ENCODE data around the gene TMEM121B.
"Not testable (repeated sequence)": the region's sequence is repeated elsewhere in the genome, so short reads cannot be mapped to it uniquely, and the experiment has no call there.

Gene TMEM121B

GRCh38 chr22:17152340-17152739 is 31.2 kb upstream of the TMEM121B start:
- H3K4me1 ChIP-seq (ENCODE audit: control insufficient read depth, insufficient read depth, low read length) = no peaks in the 10 kb centered on the region
- H3K9ac ChIP-seq (ENCODE audit: low read depth, low read length) = no peak overlapping the region
- no peaks in the 10 kb centered on the region for H3K27me3 ChIP-seq (ENCODE audit: control insufficient read depth, insufficient read depth, low read length)
- no peaks in the 10 kb centered on the region for H3K9me3 ChIP-seq (ENCODE audit: control insufficient read depth, insufficient read depth, low read length)
- no peaks in the 10 kb centered on the region for H3K36me3 ChIP-seq (ENCODE audit: control insufficient read depth, insufficient read depth, low read length)
- no peak overlapping the region for H3K4me3 ChIP-seq (ENCODE audit: low read depth, low read length)

- Histone ChIP-seq H3K9me3 (ENCODE audit: control insufficient read depth, insufficient read depth, low read length) (no peaks in the 10 kb centered on the region), H3K9ac (ENCODE audit: low read depth, low read length) (no peak overlapping the region), H3K36me3 (ENCODE audit: control insufficient read depth, insufficient read depth, low read length) (peaks cover 6% of the 10 kb centered on the region), H3K4me1 (ENCODE audit: control insufficient read depth, insufficient read depth, low read length) (no peaks in the 10 kb centered on the region), H3K27me3 (ENCODE audit: control insufficient read depth, insufficient read depth, low read length) (no peaks in the 10 kb centered on the region), H3K4me3 (ENCODE audit: low read depth, low read length) (no peak overlapping the region)
These were observed 28.1 kb upstream of the TMEM121B start for GRCh38 chr22:17149076-17149815.

- not testable (repeated sequence) for H3K4me3 ChIP-seq (ENCODE audit: low read depth, low read length); H3K27me3 ChIP-seq (ENCODE audit: control insufficient read depth, insufficient read depth, low read length); H3K4me1 ChIP-seq (ENCODE audit: control insufficient read depth, insufficient read depth, low read length); H3K9ac ChIP-seq (ENCODE audit: low read depth, low read length); H3K9me3 ChIP-seq (ENCODE audit: control insufficient read depth, insufficient read depth, low read length)
- peaks cover 15% of the 10 kb centered on the region for H3K36me3 ChIP-seq (ENCODE audit: control insufficient read depth, insufficient read depth, low read length)
These were observed 26.3 kb upstream of the TMEM121B start for GRCh38 chr22:17147458-17147857.

- no peaks in the 10 kb centered on the region for H3K9me3 ChIP-seq (ENCODE audit: control insufficient read depth, insufficient read depth, low read length)
- H3K9ac ChIP-seq (ENCODE audit: low read depth, low read length) = no peak overlapping the region
- H3K27me3 ChIP-seq (ENCODE audit: control insufficient read depth, insufficient read depth, low read length) = no peaks in the 10 kb centered on the region
- H3K4me3 ChIP-seq (ENCODE audit: low read depth, low read length) = no peak overlapping the region
- no peaks in the 10 kb centered on the region for H3K4me1 ChIP-seq (ENCODE audit: control insufficient read depth, insufficient read depth, low read length)
- H3K36me3 ChIP-seq (ENCODE audit: control insufficient read depth, insufficient read depth, low read length) = peaks cover 23% of the 10 kb centered on the region
These were observed 24.0 kb upstream of the TMEM121B start for GRCh38 chr22:17145021-17145680.

GRCh38 chr22:17143826-17144225 is 22.7 kb upstream of the TMEM121B start:
- Histone ChIP-seq H3K9me3 (ENCODE audit: control insufficient read depth, insufficient read depth, low read length) (no peaks in the 10 kb centered on the region), H3K36me3 (ENCODE audit: control insufficient read depth, insufficient read depth, low read length) (peaks cover 25% of the 10 kb centered on the region), H3K4me1 (ENCODE audit: control insufficient read depth, insufficient read depth, low read length) (no peaks in the 10 kb centered on the region), H3K4me3 (ENCODE audit: low read depth, low read length) (no peak overlapping the region), H3K27me3 (ENCODE audit: control insufficient read depth, insufficient read depth, low read length) (no peaks in the 10 kb centered on the region), H3K9ac (ENCODE audit: low read depth, low read length) (no peak overlapping the region)

GRCh38 chr22:17143101-17143500 is 21.9 kb upstream of the TMEM121B start:
- H3K36me3 ChIP-seq (ENCODE audit: control insufficient read depth, insufficient read depth, low read length) = peaks cover 32% of the 10 kb centered on the region
- H3K9me3 ChIP-seq (ENCODE audit: control insufficient read depth, insufficient read depth, low read length) = no peaks in the 10 kb centered on the region
- no peak overlapping the region for H3K4me3 ChIP-seq (ENCODE audit: low read depth, low read length)
- H3K9ac ChIP-seq (ENCODE audit: low read depth, low read length) = no peak overlapping the region
- no peaks in the 10 kb centered on the region for H3K27me3 ChIP-seq (ENCODE audit: control insufficient read depth, insufficient read depth, low read length)
- no peaks in the 10 kb centered on the region for H3K4me1 ChIP-seq (ENCODE audit: control insufficient read depth, insufficient read depth, low read length)

GRCh38 chr22:17140826-17141766 is 19.9 kb upstream of the TMEM121B start:
- no peak overlapping the region for H3K9ac ChIP-seq (ENCODE audit: low read depth, low read length)
- H3K36me3 ChIP-seq (ENCODE audit: control insufficient read depth, insufficient read depth, low read length) = peaks cover 46% of the 10 kb centered on the region
- H3K4me1 ChIP-seq (ENCODE audit: control insufficient read depth, insufficient read depth, low read length) = no peaks in the 10 kb centered on the region
- H3K4me3 ChIP-seq (ENCODE audit: low read depth, low read length) = no peak overlapping the region
- H3K9me3 ChIP-seq (ENCODE audit: control insufficient read depth, insufficient read depth, low read length) = no peaks in the 10 kb centered on the region
- H3K27me3 ChIP-seq (ENCODE audit: control insufficient read depth, insufficient read depth, low read length) = no peaks in the 10 kb centered on the region

GRCh38 chr22:17140022-17140421 is 18.9 kb upstream of the TMEM121B start:
- peaks cover 43% of the 10 kb centered on the region for H3K36me3 ChIP-seq (ENCODE audit: control insufficient read depth, insufficient read depth, low read length)
- H3K4me3 ChIP-seq (ENCODE audit: low read depth, low read length) = no peak overlapping the region
- no peaks in the 10 kb centered on the region for H3K4me1 ChIP-seq (ENCODE audit: control insufficient read depth, insufficient read depth, low read length)
- no peak overlapping the region for H3K9ac ChIP-seq (ENCODE audit: low read depth, low read length)
- no peaks in the 10 kb centered on the region for H3K9me3 ChIP-seq (ENCODE audit: control insufficient read depth, insufficient read depth, low read length)
- H3K27me3 ChIP-seq (ENCODE audit: control insufficient read depth, insufficient read depth, low read length) = no peaks in the 10 kb centered on the region

GRCh38 chr22:17138513-17138912 is 17.4 kb upstream of the TMEM121B start:
- Histone ChIP-seq H3K9me3 (ENCODE audit: control insufficient read depth, insufficient read depth, low read length) (no peaks in the 10 kb centered on the region), H3K27me3 (ENCODE audit: control insufficient read depth, insufficient read depth, low read length) (no peaks in the 10 kb centered on the region), H3K36me3 (ENCODE audit: control insufficient read depth, insufficient read depth, low read length) (peaks cover 37% of the 10 kb centered on the region), H3K9ac (ENCODE audit: low read depth, low read length) (no peak overlapping the region), H3K4me1 (ENCODE audit: control insufficient read depth, insufficient read depth, low read length) (no peaks in the 10 kb centered on the region), H3K4me3 (ENCODE audit: low read depth, low read length) (no peak overlapping the region)

- Histone ChIP-seq H3K27me3 (ENCODE audit: control insufficient read depth, insufficient read depth, low read length) (no peaks in the 10 kb centered on the region), H3K4me1 (ENCODE audit: control insufficient read depth, insufficient read depth, low read length) (no peaks in the 10 kb centered on the region), H3K4me3 (ENCODE audit: low read depth, low read length) (no peak overlapping the region), H3K36me3 (ENCODE audit: control insufficient read depth, insufficient read depth, low read length) (peaks cover 31% of the 10 kb centered on the region), H3K9me3 (ENCODE audit: control insufficient read depth, insufficient read depth, low read length) (no peaks in the 10 kb centered on the region), H3K9ac (ENCODE audit: low read depth, low read length) (no peak overlapping the region)
These were observed 16.8 kb upstream of the TMEM121B start for GRCh38 chr22:17137861-17138425.

- H3K36me3 ChIP-seq (ENCODE audit: control insufficient read depth, insufficient read depth, low read length) = peaks cover 31% of the 10 kb centered on the region
- H3K9me3 ChIP-seq (ENCODE audit: control insufficient read depth, insufficient read depth, low read length) = no peaks in the 10 kb centered on the region
These were observed 16.0 kb upstream of the TMEM121B start for GRCh38 chr22:17137170-17137569.

More at GRCh38 chr22:17137170-17137569, 16.0 kb upstream of the TMEM121B start:
- Histone ChIP-seq H3K4me3 (ENCODE audit: low read depth, low read length) (no peak overlapping the region), H3K4me1 (ENCODE audit: control insufficient read depth, insufficient read depth, low read length) (no peaks in the 10 kb centered on the region), H3K27me3 (ENCODE audit: control insufficient read depth, insufficient read depth, low read length) (no peaks in the 10 kb centered on the region), H3K9ac (ENCODE audit: low read depth, low read length) (no peak overlapping the region)

All from iPS-15b (cell line).